Esophagus muscularis mucosa (tissue), 4 donors: ENCODE data around the gene THSD7A.

Experiments
- EP300 ChIP-seq: sonication (generic); formaldehyde crosslinking; IDR thresholded peaks from one replicate; pipeline ENCODE4 v1.6.1; 2017; ENCODE audit warnings: antibody characterized with exemption
- POLR2A ChIP-seq: fragments of 450-650 bp; IDR thresholded peaks from one replicate; pipeline ENCODE4 v1.6.1; 2017; ENCODE audit warnings: antibody characterized with exemption, moderate library complexity, mild to moderate bottlenecking, low read depth
- POLR2AphosphoS5 ChIP-seq, 2 donors: sonication (generic); formaldehyde crosslinking; IDR thresholded peaks; one replicate each; pipeline ENCODE4 v1.6.1; 2017; ENCODE audit warnings: antibody characterized with exemption in 2 of 2
- TF ChIP-seq, protein P1 (sequence below), 3 experiments: fragments of 200-600 bp in 2 of 3; fragments of 450-650 bp in 1 of 3; sonication (generic) in 2 of 3; IDR thresholded peaks; one replicate each; pipeline ENCODE4 v1.5.1; 2017 to 2019; ENCODE audit warnings: antibody characterized with exemption in 3 of 3, mild to moderate bottlenecking in 2 of 3, moderate library complexity in 1 of 3

DNA sequence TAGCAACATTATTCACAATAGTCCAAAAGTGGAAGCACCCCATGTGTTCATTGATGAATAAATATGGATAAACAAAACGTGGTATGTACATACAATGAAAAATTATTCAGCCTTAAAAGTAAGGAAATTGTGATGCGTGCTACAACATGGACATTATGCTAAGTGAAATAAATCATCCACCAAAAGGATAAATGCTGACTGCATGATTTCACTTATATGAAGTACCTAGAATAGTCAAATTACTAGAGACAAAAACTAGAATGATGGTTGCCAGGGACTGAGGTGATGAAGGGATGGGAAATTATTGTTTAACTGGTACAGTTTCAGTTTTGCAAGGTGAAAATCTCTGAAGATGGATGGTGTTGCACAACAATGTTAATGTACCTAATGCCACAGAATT lies 56.6 kb downstream of the THSD7A start:
- TF ChIP-seq, protein P1, sequence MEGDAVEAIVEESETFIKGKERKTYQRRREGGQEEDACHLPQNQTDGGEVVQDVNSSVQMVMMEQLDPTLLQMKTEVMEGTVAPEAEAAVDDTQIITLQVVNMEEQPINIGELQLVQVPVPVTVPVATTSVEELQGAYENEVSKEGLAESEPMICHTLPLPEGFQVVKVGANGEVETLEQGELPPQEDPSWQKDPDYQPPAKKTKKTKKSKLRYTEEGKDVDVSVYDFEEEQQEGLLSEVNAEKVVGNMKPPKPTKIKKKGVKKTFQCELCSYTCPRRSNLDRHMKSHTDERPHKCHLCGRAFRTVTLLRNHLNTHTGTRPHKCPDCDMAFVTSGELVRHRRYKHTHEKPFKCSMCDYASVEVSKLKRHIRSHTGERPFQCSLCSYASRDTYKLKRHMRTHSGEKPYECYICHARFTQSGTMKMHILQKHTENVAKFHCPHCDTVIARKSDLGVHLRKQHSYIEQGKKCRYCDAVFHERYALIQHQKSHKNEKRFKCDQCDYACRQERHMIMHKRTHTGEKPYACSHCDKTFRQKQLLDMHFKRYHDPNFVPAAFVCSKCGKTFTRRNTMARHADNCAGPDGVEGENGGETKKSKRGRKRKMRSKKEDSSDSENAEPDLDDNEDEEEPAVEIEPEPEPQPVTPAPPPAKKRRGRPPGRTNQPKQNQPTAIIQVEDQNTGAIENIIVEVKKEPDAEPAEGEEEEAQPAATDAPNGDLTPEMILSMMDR (IDR thresholded peaks at IDR 0.05): no peak
- TF ChIP-seq POLR2A (no peak), POLR2AphosphoS5 (IDR thresholded peaks at IDR 0.05) (no peak), EP300 (no peak)
